ENCODE results near the gene PDCL2.
A peak's percentile ranks its signal among the peaks of the same experiment; 100 is the strongest.
"Not testable (repeated sequence)": the region's sequence is repeated elsewhere in the genome, so short reads cannot be mapped to it uniquely, and the experiment has no call there.

Gene PDCL2

GRCh38 chr4:55588160-55588559 is 3.9 kb downstream of the PDCL2 start:
- DNase-seq (ENCODE audit: low read depth, low spot score): peak; percentile 14

DNA sequence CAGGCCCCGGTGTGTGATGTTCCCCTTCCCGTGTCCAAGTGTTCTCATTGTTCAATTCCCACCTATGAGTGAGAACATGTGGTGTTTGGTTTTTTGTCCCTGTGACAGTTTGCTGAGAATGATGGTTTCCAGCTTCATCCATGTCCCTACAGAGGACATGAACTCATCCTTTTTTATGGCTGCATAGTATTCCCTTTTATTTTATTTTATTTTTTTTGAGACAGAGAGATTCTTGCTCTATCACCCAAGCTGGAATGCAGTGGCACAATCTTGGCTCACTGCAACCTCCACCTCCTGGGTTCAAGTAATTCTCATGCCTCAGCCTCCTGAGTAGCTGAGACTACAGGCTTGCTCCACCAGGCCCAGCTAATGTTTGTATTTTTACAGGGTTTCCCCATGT is 9.3 kb downstream of the PDCL2 start:
- DNase-seq (ENCODE audit: low read depth, low spot score): not testable (repeated sequence)

DNA sequence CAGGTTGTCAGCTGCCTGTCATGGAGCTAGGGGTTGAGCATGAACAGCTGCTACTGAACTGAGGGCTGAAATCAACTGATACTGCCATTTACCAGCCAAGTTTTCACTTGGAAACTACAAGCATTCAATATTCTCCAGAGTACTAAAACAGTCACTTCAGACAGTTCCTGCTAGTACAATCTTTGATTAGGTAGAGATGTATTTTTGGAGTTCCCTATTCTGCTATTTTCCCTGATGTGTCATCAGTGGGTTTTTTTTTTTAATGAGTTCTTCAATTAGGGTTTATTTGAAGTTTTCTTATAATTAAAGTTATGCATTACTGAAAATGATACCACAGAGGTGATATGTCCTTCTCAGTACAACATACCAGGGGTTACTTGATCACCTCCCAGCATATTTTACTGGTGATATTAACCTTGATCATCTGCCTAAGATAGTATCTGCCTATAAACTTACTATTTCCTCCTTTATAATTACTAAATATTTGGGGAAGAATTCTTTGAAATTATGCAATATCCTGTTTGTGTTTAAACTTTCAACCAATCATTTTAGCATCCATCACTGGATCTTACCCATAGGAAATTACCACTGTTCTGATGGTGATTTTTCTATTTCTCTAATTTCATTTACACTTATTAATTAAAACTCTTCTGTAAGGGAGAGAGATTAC is 13.6 kb downstream of the PDCL2 start:
- no peak for DNase-seq (ENCODE audit: low read depth, low spot score)

DNA sequence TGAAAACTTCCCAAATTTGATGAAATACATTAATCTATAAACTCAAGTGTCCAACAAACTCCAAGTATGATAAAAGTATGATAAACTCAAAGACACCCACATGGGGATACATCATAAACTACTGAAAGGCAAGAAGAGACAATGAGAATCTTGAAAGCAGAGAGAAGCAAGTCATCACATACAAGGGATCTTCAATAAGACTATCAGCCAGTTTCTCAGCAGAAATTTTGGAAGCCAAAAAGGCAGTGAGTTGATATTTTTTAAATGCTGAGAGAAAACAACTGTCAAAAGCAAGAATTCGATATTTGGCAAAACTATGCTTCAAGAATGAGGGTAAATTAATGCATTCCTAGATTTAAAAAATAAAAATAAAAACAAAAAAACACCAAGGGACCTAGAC is 16.5 kb downstream of the PDCL2 start:
- DNase-seq (ENCODE audit: low read depth, low spot score): no peak

DNA sequence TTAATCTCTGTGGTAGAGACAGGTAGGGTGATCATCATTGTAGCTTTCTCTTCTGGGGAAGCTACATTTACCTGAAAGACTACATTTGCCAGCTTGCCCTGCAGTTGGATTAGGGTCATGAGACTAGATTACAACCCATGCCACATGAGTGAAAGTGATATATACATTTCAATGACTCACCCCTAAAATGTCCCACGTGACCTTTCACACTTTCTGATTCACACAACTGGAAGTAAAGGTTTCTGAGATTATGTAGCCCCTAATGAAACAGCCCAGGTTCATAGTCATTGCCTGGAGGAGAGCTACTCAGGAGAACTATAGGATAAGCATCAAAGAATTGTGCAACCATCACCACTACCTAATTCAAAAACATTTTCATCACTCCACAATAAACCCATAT is 17.8 kb downstream of the PDCL2 start:
- no peak for DNase-seq (ENCODE audit: low read depth, low spot score)

- DNase-seq (ENCODE audit: low read depth, low spot score): no peak
Observed at GRCh38 chr4:55571806-55572205, 20.2 kb downstream of the PDCL2 start.

DNA sequence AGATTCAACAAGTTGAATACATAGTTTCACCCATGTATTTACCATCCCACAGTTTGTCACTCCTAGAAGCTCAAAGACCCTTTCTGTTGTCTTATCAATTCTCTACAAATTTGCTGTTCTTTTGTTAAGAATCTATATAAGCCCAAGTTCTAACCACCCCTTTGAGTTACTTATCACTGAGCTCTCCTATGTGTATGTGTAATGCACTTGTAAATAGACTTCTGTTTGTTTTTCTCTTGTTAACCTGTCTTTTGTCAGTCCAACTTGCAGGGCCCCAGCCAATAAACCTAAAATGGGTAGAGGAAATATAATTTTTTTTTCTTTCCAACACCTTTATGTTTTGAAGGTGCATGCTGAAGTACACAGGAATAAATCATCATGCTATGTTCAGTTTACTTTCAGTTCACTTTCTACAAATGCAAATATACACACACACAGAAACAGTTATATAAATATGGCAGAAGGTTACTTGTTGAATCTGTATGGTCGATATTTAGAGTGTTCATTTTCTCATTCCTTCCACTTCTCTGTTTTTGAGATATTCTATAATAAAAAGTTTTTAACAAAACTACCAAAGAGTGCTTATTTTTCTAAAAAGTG is 23.0 kb downstream of the PDCL2 start:
- DNase-seq (ENCODE audit: low read depth, low spot score): no peak

GRCh38 chr4:55561889-55562288 is 30.2 kb downstream of the PDCL2 start:
- no peak for DNase-seq (ENCODE audit: low read depth, low spot score)

- DNase-seq (ENCODE audit: low read depth, low spot score): no peak
Observed at GRCh38 chr4:55560096-55560495, 31.9 kb downstream of the PDCL2 start.

- DNase-seq (ENCODE audit: low read depth, low spot score): no peak
Observed at GRCh38 chr4:55554453-55555030, 37.5 kb downstream of the PDCL2 start.

GRCh38 chr4:55553441-55554201 is 38.4 kb downstream of the PDCL2 start:
- peak; percentile 4 for DNase-seq (ENCODE audit: low read depth, low spot score)

DNA sequence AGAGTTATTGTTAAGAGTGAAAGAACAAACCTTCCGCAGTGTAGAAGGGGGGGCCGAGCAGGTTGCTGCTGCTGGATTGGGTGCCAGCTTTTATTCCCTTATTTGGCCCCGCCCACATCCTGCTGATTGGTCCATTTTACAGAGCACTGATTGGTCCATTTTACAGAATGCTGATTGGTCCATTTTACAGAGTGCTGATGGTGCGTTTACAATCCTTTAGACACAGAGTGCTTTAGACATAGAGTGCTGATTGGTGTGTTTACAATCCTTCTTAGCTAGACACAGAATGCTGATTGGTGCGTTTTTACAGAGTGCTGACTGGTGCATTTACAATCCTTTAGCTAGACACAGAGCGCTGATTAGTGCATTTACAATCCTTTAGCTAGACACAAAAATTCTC is 40.1 kb downstream of the PDCL2 start:
- DNase-seq (ENCODE audit: low read depth, low spot score): not testable (repeated sequence)

GRCh38 chr4:55549888-55550287 is 42.2 kb downstream of the PDCL2 start:
- DNase-seq (ENCODE audit: low read depth, low spot score): no peak

DNA sequence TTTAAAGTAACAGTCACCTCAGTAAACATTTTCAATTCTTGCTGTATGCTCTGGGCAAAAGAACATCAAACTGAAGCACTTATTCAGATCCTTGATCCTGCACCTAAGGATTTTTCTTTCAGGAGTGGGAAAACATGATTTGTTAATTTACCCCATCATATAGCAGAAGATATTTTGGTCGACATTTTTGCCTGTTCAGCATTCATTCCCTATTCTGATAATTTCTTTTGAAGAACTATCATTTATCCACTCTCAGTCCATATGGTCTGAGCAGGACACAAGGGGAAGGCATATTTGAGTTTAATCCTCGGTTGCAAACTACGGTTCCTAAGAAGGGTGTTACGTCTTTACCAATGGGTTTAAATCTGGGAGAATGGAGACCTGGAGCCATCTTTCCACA is 44.1 kb downstream of the PDCL2 start:
- DNase-seq (ENCODE audit: low read depth, low spot score): no peak

- no peak for DNase-seq (ENCODE audit: low read depth, low spot score)
Observed at GRCh38 chr4:55547466-55547770, 44.6 kb downstream of the PDCL2 start.

DNA sequence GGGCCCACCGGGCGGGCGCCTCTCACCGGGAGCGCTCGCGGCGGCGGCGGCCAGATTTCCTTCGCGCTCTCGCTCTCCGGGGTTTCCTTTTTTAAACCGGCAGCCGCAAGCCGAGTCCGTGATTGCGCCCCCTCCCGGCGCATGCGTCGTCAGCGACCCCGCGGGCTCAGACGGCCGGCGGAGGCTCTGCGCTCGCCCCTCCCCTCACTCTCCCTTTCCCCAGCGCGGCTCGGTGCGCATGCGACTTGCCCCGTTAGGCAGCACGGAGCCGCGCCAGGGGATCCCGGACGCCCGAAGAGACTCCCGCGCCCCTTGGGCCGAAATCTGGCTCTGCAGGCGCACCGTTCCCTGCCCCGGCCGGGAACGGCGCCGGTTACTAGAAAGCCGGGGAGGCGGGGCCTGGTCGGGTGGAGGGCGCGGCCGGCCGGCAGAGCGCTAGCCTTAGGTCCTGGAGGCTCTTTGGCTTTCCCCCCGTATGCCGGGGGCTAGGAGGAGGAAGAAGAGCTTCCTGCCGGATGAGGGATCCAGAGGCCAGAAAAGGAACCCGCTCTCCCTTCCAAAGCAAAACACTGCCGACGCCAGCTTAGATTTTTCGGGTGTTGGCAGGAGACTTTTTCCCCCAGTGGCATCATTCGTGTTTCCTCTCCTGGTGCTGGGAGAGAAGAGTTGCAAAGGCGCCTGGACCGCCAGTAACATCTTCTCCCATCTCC is 45.1 kb downstream of the PDCL2 start, which contains the start of gene CLOCK:
CLOCK (minus strand) TSS at position 154 of the 710 bp plus-strand sequence. CDS start 64,124 bp downstream, outside the sequence.
- peak; percentile 96 for DNase-seq (ENCODE audit: low read depth, low spot score)

GRCh38 chr4:55546506-55546755 is 45.6 kb downstream of the PDCL2 start:
- no peak for DNase-seq (ENCODE audit: low read depth, low spot score)

- DNase-seq (ENCODE audit: low read depth, low spot score): peak; percentile 77
Observed at GRCh38 chr4:55545641-55546505, 46.2 kb downstream of the PDCL2 start.

GRCh38 chr4:55545151-55545550 is 46.9 kb downstream of the PDCL2 start:
- no peak for DNase-seq (ENCODE audit: low read depth, low spot score)

- DNase-seq (ENCODE audit: low read depth, low spot score): no peak
Observed at GRCh38 chr4:55543858-55544257, 48.2 kb downstream of the PDCL2 start.

DNA sequence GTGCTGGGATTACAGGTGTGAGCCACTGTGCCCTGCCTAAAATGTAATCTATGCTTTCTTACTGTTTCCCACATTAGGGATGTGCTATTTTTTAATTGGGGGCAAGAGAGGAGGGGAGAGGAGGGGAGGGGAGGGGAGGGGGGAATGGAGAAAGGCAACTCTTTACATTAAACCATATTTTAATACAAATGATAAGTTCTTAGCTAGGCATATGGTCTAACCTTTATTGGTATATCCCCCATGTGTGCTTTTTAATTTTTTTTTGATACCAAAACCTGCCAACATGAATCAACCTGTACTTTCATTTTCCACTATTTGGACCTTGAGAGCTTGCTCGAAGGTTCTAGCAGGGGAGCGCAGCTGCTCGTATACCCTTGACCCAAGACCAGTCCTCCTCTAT is 51.8 kb downstream of the PDCL2 start:
- DNase-seq (ENCODE audit: low read depth, low spot score): no peak
